SK-N-SH (cell line): ENCODE data around the gene SBF2.

Experiments used
- CTCF ChIP-seq: fragments of 200-600 bp; sonication (generic); IDR thresholded peaks from 2 replicates; pipeline ENCODE4 v1.6.1; 2017; ENCODE audit warnings: antibody characterized with exemption, mild to moderate bottlenecking, moderate library complexity
- EP300 ChIP-seq, 2 experiments: IDR thresholded peaks; 2 replicates each; pipeline versions ENCODE4 v1.4.0 to v1.6.1; 2012; ENCODE audit warnings: borderline replicate concordance in 1 of 2, low read depth in 1 of 2, low read length in 1 of 2
- FOXM1 ChIP-seq: IDR thresholded peaks from 2 replicates; pipeline ENCODE4 v1.4.0; 2012; ENCODE audit warnings: low read depth, mild to moderate bottlenecking
- MAX ChIP-seq: IDR thresholded peaks from 2 replicates; pipeline ENCODE4 v1.4.0; 2012; ENCODE audit warnings: low read depth
- POLR2AphosphoS5 ChIP-seq: IDR thresholded peaks from 2 replicates; pipeline ENCODE4 v1.6.1; 2012; ENCODE audit warnings: low read depth, low read length

GRCh38 chr11:10038521-10039302 is 255.3 kb downstream of the SBF2 start:
- no peak for TF ChIP-seq POLR2AphosphoS5
- no peak for TF ChIP-seq FOXM1
- TF ChIP-seq MAX = no peak
- no peak for TF ChIP-seq CTCF
- no peak for TF ChIP-seq EP300 (IDR thresholded peaks at IDR 0.05; ENCODE audit: borderline replicate concordance in 1 of 2, low read depth in 1 of 2, low read length in 1 of 2)
